Immature natural killer cell (primary cell): ENCODE data around the gene EXOSC9. TPM values are rescaled to one million over a fixed set of nuclear protein-coding genes. Genes with fewer than 3 reads are reported as not detected.

Experiments
- polyA plus RNA-seq, 3 donors: library from polyadenylated mRNA; unstranded; fragments of 300-500 nt; fragmentation: Illumina TruSeq; gene quantifications; one replicate each; pipeline ENCODE4 v1.2.3, GENCODE V29; 2021

The EXOSC9 gene
- polyA plus RNA-seq, 3 donors from 2014 or later, result 26.1 to 39.3 (median 26.7) TPM

Other genes with a start within 250 kb of the EXOSC9 start
- gene ANXA5, start 104.3 kb upstream of the EXOSC9 start, polyA plus RNA-seq, result 100 to 1,000 TPM in 1 of 3 donors, 10 to 100 TPM in 2; 27.7 to 104 (median 64.9) TPM
- not detected for gene SMIM43, start 36.2 kb upstream of the EXOSC9 start, polyA plus RNA-seq
- gene CCNA2, start 22.6 kb downstream of the EXOSC9 start, polyA plus RNA-seq, result under 1 TPM in 2 of 3 donors, not detected in 1; 0.80 to 0.91 TPM
- gene BBS7, start 69.2 kb downstream of the EXOSC9 start, polyA plus RNA-seq, result 10 to 100 TPM in 1 of 3 donors, 1 to 10 TPM in 2; 6.5 to 10.2 (median 9.0) TPM
- under 1 TPM in 2 of 3 donors, not detected in 1; 0.08 to 0.15 TPM for gene TRPC3, start 150.7 kb downstream of the EXOSC9 start, polyA plus RNA-seq